SU-DHL-6 (cell line): ENCODE results near the gene TAL1.
"Not testable (repeated sequence)": the region's sequence is repeated elsewhere in the genome, so short reads cannot be mapped to it uniquely, and the experiment has no call there.

Experiments
- H2AFZ ChIP-seq: fragments of 200-600 bp; sonication (generic); 2 replicates; pipeline ENCODE4 v1.6.1; 2014; ENCODE audit warnings: low read depth, mild to moderate bottlenecking, moderate library complexity, mixed read lengths, antibody characterized with exemption, low read length; ENCODE audit not compliant: severe bottlenecking
- H3F3A ChIP-seq: fragments of 200-600 bp; shearing (Covaris generic); 2 replicates; pipeline ENCODE4 v1.6.0; 2016; ENCODE audit warnings: antibody characterized with exemption, mild to moderate bottlenecking; ENCODE audit not compliant: insufficient read depth
- H3K27ac ChIP-seq: fragments of 200-600 bp; sonication (generic); 2 replicates; pipeline ENCODE4 v1.5.1; 2016; ENCODE audit warnings: low read depth, mild to moderate bottlenecking, low read length, moderate library complexity, mixed read lengths
- H3K27me3 ChIP-seq: fragments of 200-600 bp; sonication (generic), shearing (Covaris generic); 2 replicates; pipeline ENCODE4 v1.6.0; 2014; ENCODE audit warnings: mild to moderate bottlenecking, low read length
- H3K36me3 ChIP-seq: fragments of 200-600 bp; sonication (generic); 2 replicates; pipeline ENCODE4 v1.6.1; 2014; ENCODE audit warnings: mild to moderate bottlenecking, low read length, mixed read lengths
- H3K4me2 ChIP-seq: fragments of 300-600, 200-600 bp; shearing (Covaris generic), sonication (generic); 2 replicates; pipeline ENCODE4 v1.6.0; 2014; ENCODE audit warnings: low read length, low read depth, mild to moderate bottlenecking; ENCODE audit not compliant: poor library complexity, severe bottlenecking
- H3K4me3 ChIP-seq: fragments of 200-600 bp; sonication (generic); 2 replicates; pipeline ENCODE4 v1.5.1; 2014; ENCODE audit warnings: antibody characterized with exemption, low read length, mild to moderate bottlenecking, mixed read lengths; ENCODE audit not compliant: insufficient read depth, poor library complexity, severe bottlenecking
- H3K79me2 ChIP-seq: fragments of 200-600 bp; sonication (generic); 2 replicates; pipeline ENCODE4 v1.6.1; 2014; ENCODE audit warnings: mild to moderate bottlenecking, low read length, moderate library complexity; ENCODE audit not compliant: insufficient read depth
- H3K9ac ChIP-seq: fragments of 200-600 bp; sonication (generic); 2 replicates; pipeline ENCODE4 v1.7.0; 2014; ENCODE audit warnings: mild to moderate bottlenecking, low read length
- H3K9me2 ChIP-seq: fragments of 200-600 bp; sonication (generic); replicated peaks from 2 replicates; pipeline ENCODE4 v1.6.1; 2014; ENCODE audit warnings: low read length; ENCODE audit not compliant: insufficient read depth
- H3K9me3 ChIP-seq: fragments of 200-600 bp; sonication (generic); 2 replicates; pipeline ENCODE4 v1.6.1; 2014; ENCODE audit warnings: low read length, mixed read lengths; ENCODE audit not compliant: insufficient read depth
- H4K20me1 ChIP-seq: fragments of 200-600 bp; sonication (generic); 2 replicates; pipeline ENCODE4 v1.6.1; 2014; ENCODE audit warnings: low read depth, mild to moderate bottlenecking, antibody characterized with exemption, low read length, moderate library complexity, mixed read lengths
- CTCF ChIP-seq: fragments of 200-600 bp; sonication (generic); IDR thresholded peaks from one replicate; pipeline ENCODE4 v1.5.1; 2017; ENCODE audit warnings: antibody characterized with exemption, mild to moderate bottlenecking, low read length, moderate library complexity; ENCODE audit not compliant: insufficient read depth, poor library complexity, severe bottlenecking
- EZH2phosphoT487 ChIP-seq: fragments of 200-600 bp; sonication (generic), shearing (Covaris generic); conservative IDR thresholded peaks from 2 replicates; pipeline ENCODE4 v1.6.1; 2018; ENCODE audit warnings: mild to moderate bottlenecking, antibody characterized with exemption, low read length, moderate library complexity, mixed read lengths

Gene TAL1

GRCh38 chr1:47194311-47194710 is 37.7 kb downstream of the TAL1 start:
- Histone ChIP-seq H3K27ac (no peak overlapping the region), H3K4me3 (no peak overlapping the region), H3K9ac (no peak overlapping the region), H2AFZ (no peak overlapping the region), H3K9me3 (no peaks in the 10 kb centered on the region), H3F3A (no peaks in the 10 kb centered on the region), H3K4me2 (no peak overlapping the region), H3K9me2 (no peaks in the 10 kb centered on the region), H3K36me3 (no peaks in the 10 kb centered on the region), H3K79me2 (no peaks in the 10 kb centered on the region), H3K27me3 (no peaks in the 10 kb centered on the region), H4K20me1 (no peaks in the 10 kb centered on the region)
- TF ChIP-seq CTCF (no peak), EZH2phosphoT487 (no peak)

GRCh38 chr1:47193496-47193895 is 38.5 kb downstream of the TAL1 start:
- H3F3A ChIP-seq, H4K20me1 ChIP-seq, H3K4me3 ChIP-seq, H3K27ac ChIP-seq, H3K9me2 ChIP-seq, H3K36me3 ChIP-seq, H3K79me2 ChIP-seq, H3K9ac ChIP-seq, H3K27me3 ChIP-seq, H2AFZ ChIP-seq, H3K4me2 ChIP-seq, H3K9me3 ChIP-seq: not testable (repeated sequence)

- Histone ChIP-seq H3K9me2 (no peaks in the 10 kb centered on the region), H3K4me2 (no peak overlapping the region), H3K79me2 (no peaks in the 10 kb centered on the region), H4K20me1 (no peaks in the 10 kb centered on the region), H3K27ac (no peak overlapping the region), H2AFZ (no peak overlapping the region), H3K4me3 (no peak overlapping the region), H3F3A (no peaks in the 10 kb centered on the region), H3K36me3 (no peaks in the 10 kb centered on the region), H3K27me3 (no peaks in the 10 kb centered on the region), H3K9ac (no peak overlapping the region), H3K9me3 (no peaks in the 10 kb centered on the region)
- TF ChIP-seq CTCF (peak; percentile 80), EZH2phosphoT487 (no peak)
Observed at GRCh38 chr1:47192458-47193384, 39.3 kb downstream of the TAL1 start.

GRCh38 chr1:47191940-47192457 is 40.0 kb downstream of the TAL1 start:
- Histone ChIP-seq H3F3A (no peaks in the 10 kb centered on the region), H3K9me2 (no peaks in the 10 kb centered on the region), H4K20me1 (no peaks in the 10 kb centered on the region), H3K27me3 (no peaks in the 10 kb centered on the region), H3K79me2 (no peaks in the 10 kb centered on the region), H3K9me3 (no peaks in the 10 kb centered on the region), H3K4me2 (no peak overlapping the region), H3K27ac (no peak overlapping the region), H2AFZ (no peak overlapping the region), H3K9ac (no peak overlapping the region), H3K36me3 (no peaks in the 10 kb centered on the region), H3K4me3 (no peak overlapping the region)
- TF ChIP-seq EZH2phosphoT487 (no peak), CTCF (no peak)
